ENCODE data around the gene SLC6A12.
"Not testable (repeated sequence)": the region's sequence is repeated elsewhere in the genome, so short reads cannot be mapped to it uniquely, and the experiment has no call there.

SLC6A12 gene

GRCh38 chr12:218728-219590 lies 5.0 kb upstream of the SLC6A12 start:
- in situ Hi-C loops (cut with MboI; ENCODE audit: low sequenced_read_pairs): no loop called here

GRCh38 chr12:218221-218620 lies 4.3 kb upstream of the SLC6A12 start:
- in situ Hi-C loops (cut with MboI; ENCODE audit: low sequenced_read_pairs): no loop called here

- in situ Hi-C loops (cut with MboI; ENCODE audit: low sequenced_read_pairs): not testable (repeated sequence)
Observed at GRCh38 chr12:217029-217428, 3.1 kb upstream of the SLC6A12 start.

- in situ Hi-C loops (cut with MboI; ENCODE audit: low sequenced_read_pairs): no loop called here
Observed at GRCh38 chr12:215116-215515, 1.2 kb upstream of the SLC6A12 start.

GRCh38 chr12:213527-213932 lies 427 bp downstream of the SLC6A12 start:
- in situ Hi-C loops (cut with MboI; ENCODE audit: low sequenced_read_pairs): no loop called here

GRCh38 chr12:212715-213526 lies 1.0 kb downstream of the SLC6A12 start:
- in situ Hi-C loops (cut with MboI; ENCODE audit: low sequenced_read_pairs): no loop called here

GRCh38 chr12:212415-212714 lies 1.6 kb downstream of the SLC6A12 start:
- in situ Hi-C loops (cut with MboI; ENCODE audit: low sequenced_read_pairs): no loop called here

- in situ Hi-C loops (cut with MboI; ENCODE audit: low sequenced_read_pairs): no loop called here
Observed at GRCh38 chr12:211639-212414, 2.1 kb downstream of the SLC6A12 start.

- in situ Hi-C loops (cut with MboI; ENCODE audit: low sequenced_read_pairs): no loop called here
Observed at GRCh38 chr12:211142-211465, 2.9 kb downstream of the SLC6A12 start.

GRCh38 chr12:210277-211141 lies 3.4 kb downstream of the SLC6A12 start:
- in situ Hi-C loops (cut with MboI; ENCODE audit: low sequenced_read_pairs): no loop called here

- in situ Hi-C loops (cut with MboI; ENCODE audit: low sequenced_read_pairs): no loop called here
Observed at GRCh38 chr12:209851-210250, 4.1 kb downstream of the SLC6A12 start.

- in situ Hi-C loops (cut with MboI; ENCODE audit: low sequenced_read_pairs): no loop called here
Observed at GRCh38 chr12:209246-209645, 4.7 kb downstream of the SLC6A12 start.

GRCh38 chr12:208813-209212 lies 5.1 kb downstream of the SLC6A12 start:
- in situ Hi-C loops (cut with MboI; ENCODE audit: low sequenced_read_pairs): no loop called here

- in situ Hi-C loops (cut with MboI; ENCODE audit: low sequenced_read_pairs): no loop called here
Observed at GRCh38 chr12:207804-208203, 6.2 kb downstream of the SLC6A12 start.

GRCh38 chr12:206746-207440 lies 7.1 kb downstream of the SLC6A12 start:
- in situ Hi-C loops (cut with MboI; ENCODE audit: low sequenced_read_pairs): no loop called here

GRCh38 chr12:205026-205425 lies 8.9 kb downstream of the SLC6A12 start:
- in situ Hi-C loops (cut with MboI; ENCODE audit: low sequenced_read_pairs): no loop called here

GRCh38 chr12:204261-204678 lies 9.7 kb downstream of the SLC6A12 start:
- in situ Hi-C loops (cut with MboI; ENCODE audit: low sequenced_read_pairs): no loop called here

- in situ Hi-C loops (cut with MboI; ENCODE audit: low sequenced_read_pairs): no loop called here
Observed at GRCh38 chr12:203462-204260, 10.3 kb downstream of the SLC6A12 start.

- in situ Hi-C loops (cut with MboI; ENCODE audit: low sequenced_read_pairs): no loop called here
Observed at GRCh38 chr12:203074-203461, 10.9 kb downstream of the SLC6A12 start.
